Lower leg skin (tissue), 3 donors: ENCODE data around the gene EFNA4.

ENCODE experiments used
- POLR2A ChIP-seq, 2 donors: fragments of 450-650 bp; IDR thresholded peaks; one replicate each; pipeline ENCODE4 v1.6.1; 2016 to 2017; ENCODE audit warnings: antibody characterized with exemption in 2 of 2, mild to moderate bottlenecking in 1 of 2, moderate library complexity in 1 of 2
- TF ChIP-seq, protein P1 (sequence below), 3 donors: fragments of 450-650 bp; IDR thresholded peaks; one replicate each; pipeline ENCODE4 v1.5.1; 2016; ENCODE audit warnings: antibody characterized with exemption in 3 of 3, mild to moderate bottlenecking in 3 of 3, moderate library complexity in 2 of 3

GRCh38 chr1:155086128-155086741 lies 22.7 kb downstream of the EFNA4 start:
- TF ChIP-seq, protein P1, sequence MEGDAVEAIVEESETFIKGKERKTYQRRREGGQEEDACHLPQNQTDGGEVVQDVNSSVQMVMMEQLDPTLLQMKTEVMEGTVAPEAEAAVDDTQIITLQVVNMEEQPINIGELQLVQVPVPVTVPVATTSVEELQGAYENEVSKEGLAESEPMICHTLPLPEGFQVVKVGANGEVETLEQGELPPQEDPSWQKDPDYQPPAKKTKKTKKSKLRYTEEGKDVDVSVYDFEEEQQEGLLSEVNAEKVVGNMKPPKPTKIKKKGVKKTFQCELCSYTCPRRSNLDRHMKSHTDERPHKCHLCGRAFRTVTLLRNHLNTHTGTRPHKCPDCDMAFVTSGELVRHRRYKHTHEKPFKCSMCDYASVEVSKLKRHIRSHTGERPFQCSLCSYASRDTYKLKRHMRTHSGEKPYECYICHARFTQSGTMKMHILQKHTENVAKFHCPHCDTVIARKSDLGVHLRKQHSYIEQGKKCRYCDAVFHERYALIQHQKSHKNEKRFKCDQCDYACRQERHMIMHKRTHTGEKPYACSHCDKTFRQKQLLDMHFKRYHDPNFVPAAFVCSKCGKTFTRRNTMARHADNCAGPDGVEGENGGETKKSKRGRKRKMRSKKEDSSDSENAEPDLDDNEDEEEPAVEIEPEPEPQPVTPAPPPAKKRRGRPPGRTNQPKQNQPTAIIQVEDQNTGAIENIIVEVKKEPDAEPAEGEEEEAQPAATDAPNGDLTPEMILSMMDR (IDR thresholded peaks at IDR 0.05) = peak in 1 of 3 donors; percentile 93
- TF ChIP-seq POLR2A (IDR thresholded peaks at IDR 0.05) = no peak
